ENCODE data around the gene PPIP5K1.

PPIP5K1 gene

DNA sequence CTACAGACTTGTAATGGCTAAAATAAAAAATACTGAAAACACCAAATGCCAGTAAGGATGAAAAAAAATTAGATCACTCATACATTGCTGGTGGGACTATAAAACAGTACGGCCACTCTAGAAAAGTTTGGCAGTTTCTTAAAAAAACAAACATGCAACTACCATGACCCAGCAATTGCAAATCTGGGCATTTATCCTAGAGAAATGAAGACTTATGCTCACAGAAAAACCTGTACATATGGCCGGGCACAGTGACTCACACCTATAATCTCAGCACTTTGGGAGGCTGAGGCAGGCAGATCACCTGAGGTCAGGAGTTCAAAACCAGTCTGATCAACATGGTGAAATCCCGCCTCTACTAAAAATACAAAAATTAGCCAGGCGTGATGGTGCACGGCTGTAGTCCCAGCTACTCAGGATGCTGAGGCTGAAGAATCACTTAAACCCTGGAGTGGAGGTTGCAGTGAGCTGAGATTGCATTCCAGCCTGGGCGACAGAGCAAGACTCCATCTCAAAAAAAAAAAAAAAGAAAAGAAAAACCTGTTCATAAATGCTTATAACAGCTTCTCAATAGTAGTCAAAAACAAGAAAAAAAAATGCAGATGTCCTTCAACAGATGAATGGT lies 102.6 kb downstream of the PPIP5K1 start:
- DNase-seq: no peak

DNA sequence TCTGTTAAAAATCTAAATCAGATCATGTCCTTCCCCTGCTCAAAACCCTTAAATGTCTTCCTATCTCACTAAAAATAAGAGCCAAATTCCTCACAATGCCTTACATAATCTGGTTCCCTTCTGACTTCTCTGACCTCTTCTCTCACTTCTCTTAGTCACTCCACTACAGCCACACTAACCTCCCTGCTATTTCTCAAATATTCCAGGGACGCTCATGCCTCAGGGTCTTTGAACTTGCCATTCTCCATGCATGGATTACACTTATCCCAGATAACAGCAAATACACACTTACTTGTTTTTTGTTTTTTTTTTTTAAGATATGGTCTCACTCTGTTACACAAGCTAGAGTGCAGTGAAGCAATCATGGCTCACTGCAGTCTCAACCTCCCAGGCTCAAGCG lies 105.6 kb downstream of the PPIP5K1 start:
- DNase-seq: no peak

Measured in islet precursor cell (in vitro differentiated cells).